ENCODE data around the gene PPP1R15B. TPM values are rescaled to one million over a fixed set of nuclear protein-coding genes. Genes with fewer than 3 reads are reported as not detected.

The PPP1R15B gene
- total RNA-seq, 1 donor from 2014 or later: 45.3 TPM

- H3K36me3 ChIP-seq: peaks cover 99% of the 10 kb centered on the region
- no peaks in the 10 kb centered on the region for H3K9me3 ChIP-seq
- no peak overlapping the region for H3K4me3 ChIP-seq
- no peak for ATAC-seq
- H3K4me1 ChIP-seq: peaks cover 26% of the 10 kb centered on the region
- no peak for DNase-seq
- no peak for TF ChIP-seq CTCF (IDR thresholded peaks at IDR 0.05)
- no peaks in the 10 kb centered on the region for H3K27me3 ChIP-seq (ENCODE audit: low read depth)
- intact Hi-C loops (cut with DNase I): no loop called here
- H3K27ac ChIP-seq: peak overlapping the region; percentile 18
These were observed 26.4 kb upstream of the PPP1R15B start for GRCh38 chr1:204437796-204438570.

GRCh38 chr1:204435872-204436271 is 24.3 kb upstream of the PPP1R15B start:
- ATAC-seq (no peak), DNase-seq (no peak)
- no peaks in the 10 kb centered on the region for H3K9me3 ChIP-seq
- H3K27ac ChIP-seq: no peak overlapping the region
- H3K27me3 ChIP-seq (ENCODE audit: low read depth): no peaks in the 10 kb centered on the region
- peaks cover 14% of the 10 kb centered on the region for H3K4me1 ChIP-seq
- no peak for TF ChIP-seq CTCF (IDR thresholded peaks at IDR 0.05)
- intact Hi-C loops (cut with DNase I): no loop called here
- peaks cover 100% of the 10 kb centered on the region for H3K36me3 ChIP-seq
- no peak overlapping the region for H3K4me3 ChIP-seq

DNA sequence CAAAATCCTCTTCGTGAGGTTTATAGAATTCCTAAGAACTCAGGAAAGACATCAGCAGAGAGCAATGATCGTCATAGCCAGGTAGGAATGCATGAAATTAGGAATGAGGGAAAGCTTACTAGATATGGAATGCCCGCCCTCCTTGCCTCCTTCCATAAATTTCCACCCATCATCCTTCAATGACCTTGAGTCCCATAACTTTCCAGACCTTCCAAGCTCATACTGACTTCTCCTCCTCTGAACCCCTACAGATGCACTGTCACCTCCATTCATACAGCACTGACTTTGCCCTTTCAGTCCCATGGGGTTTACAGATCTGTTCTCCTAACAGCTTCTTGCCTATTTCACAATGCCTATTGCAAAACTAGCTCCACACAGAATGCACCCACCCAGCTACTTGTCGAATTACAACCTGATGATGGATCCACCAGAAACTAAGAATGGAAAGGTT is 23.8 kb upstream of the PPP1R15B start:
- Histone ChIP-seq H3K27me3 (ENCODE audit: low read depth) (no peaks in the 10 kb centered on the region), H3K4me3 (no peak overlapping the region), H3K36me3 (peaks cover 100% of the 10 kb centered on the region), H3K4me1 (peaks cover 14% of the 10 kb centered on the region), H3K27ac (no peak overlapping the region), H3K9me3 (no peaks in the 10 kb centered on the region)
- peak; percentile 39 for ATAC-seq
- DNase-seq: no peak
- intact Hi-C loops (cut with DNase I): no loop called here
- no peak for TF ChIP-seq CTCF (IDR thresholded peaks at IDR 0.05)

GRCh38 chr1:204434116-204434755 is 22.6 kb upstream of the PPP1R15B start:
- H3K4me1 ChIP-seq: peaks cover 14% of the 10 kb centered on the region
- no peak for ATAC-seq
- no peaks in the 10 kb centered on the region for H3K9me3 ChIP-seq
- peaks cover 97% of the 10 kb centered on the region for H3K36me3 ChIP-seq
- H3K27ac ChIP-seq: peak overlapping the region; percentile 32
- H3K27me3 ChIP-seq (ENCODE audit: low read depth): no peaks in the 10 kb centered on the region
- TF ChIP-seq CTCF (IDR thresholded peaks at IDR 0.05): no peak
- intact Hi-C loops (cut with DNase I): no loop called here
- DNase-seq: no peak
- no peak overlapping the region for H3K4me3 ChIP-seq

GRCh38 chr1:204432708-204433107 is 21.1 kb upstream of the PPP1R15B start:
- Histone ChIP-seq H3K9me3 (no peaks in the 10 kb centered on the region), H3K36me3 (peaks cover 97% of the 10 kb centered on the region), H3K4me3 (no peak overlapping the region), H3K4me1 (peaks cover 14% of the 10 kb centered on the region), H3K27ac (no peak overlapping the region), H3K27me3 (ENCODE audit: low read depth) (no peaks in the 10 kb centered on the region)
- DNase-seq: no peak
- ATAC-seq: no peak
- no peak for TF ChIP-seq CTCF (IDR thresholded peaks at IDR 0.05)
- intact Hi-C loops (cut with DNase I): no loop called here

All from lower lobe of right lung (tissue), 2 donors.